Fibroblast of lung (primary cell): ENCODE data around the gene COMP.

Experiments
- CTCF ChIP-seq, 2 donors: IDR thresholded peaks in 1 of 2; conservative IDR thresholded peaks in 1 of 2; 1 replicate in 1 of 2; 2 replicates in 1 of 2; pipeline ENCODE4 v1.5.1; 2011 to 2012; ENCODE audit warnings: low read length in 2 of 2, control low read depth in 1 of 2, inconsistent platforms in 1 of 2, low read depth in 1 of 2, mild to moderate bottlenecking in 1 of 2
- EZH2 ChIP-seq: IDR thresholded peaks from 2 replicates; pipeline ENCODE4 v1.5.1; 2012; ENCODE audit warnings: low read length, control low read depth, mild to moderate bottlenecking; ENCODE audit errors: missing control alignments

- TF ChIP-seq CTCF (conservative IDR thresholded peaks at IDR 0.05 in 1 of 2, IDR thresholded peaks at IDR 0.05 in 1 of 2; ENCODE audit: low read depth in 1 of 2, low read length in 2 of 2) = no peak
- TF ChIP-seq EZH2 = no peak
Measured at GRCh38 chr19:18780631-18781030, 10.5 kb downstream of the COMP start.
